Measurements from ENCODE around the gene TJP3.

The TJP3 gene

GRCh38 chr19:3690551-3691371 lies 17.4 kb upstream of the TJP3 start:
- DNase-seq (ENCODE audit: low read depth in 3 of 3, low spot score in 1 of 3) = no peak

GRCh38 chr19:3691372-3691716 lies 16.8 kb upstream of the TJP3 start:
- DNase-seq (ENCODE audit: low read depth in 3 of 3, low spot score in 1 of 3) = no peak

GRCh38 chr19:3691726-3692125 lies 16.5 kb upstream of the TJP3 start:
- DNase-seq (ENCODE audit: low read depth in 3 of 3, low spot score in 1 of 3) = no peak

DNA sequence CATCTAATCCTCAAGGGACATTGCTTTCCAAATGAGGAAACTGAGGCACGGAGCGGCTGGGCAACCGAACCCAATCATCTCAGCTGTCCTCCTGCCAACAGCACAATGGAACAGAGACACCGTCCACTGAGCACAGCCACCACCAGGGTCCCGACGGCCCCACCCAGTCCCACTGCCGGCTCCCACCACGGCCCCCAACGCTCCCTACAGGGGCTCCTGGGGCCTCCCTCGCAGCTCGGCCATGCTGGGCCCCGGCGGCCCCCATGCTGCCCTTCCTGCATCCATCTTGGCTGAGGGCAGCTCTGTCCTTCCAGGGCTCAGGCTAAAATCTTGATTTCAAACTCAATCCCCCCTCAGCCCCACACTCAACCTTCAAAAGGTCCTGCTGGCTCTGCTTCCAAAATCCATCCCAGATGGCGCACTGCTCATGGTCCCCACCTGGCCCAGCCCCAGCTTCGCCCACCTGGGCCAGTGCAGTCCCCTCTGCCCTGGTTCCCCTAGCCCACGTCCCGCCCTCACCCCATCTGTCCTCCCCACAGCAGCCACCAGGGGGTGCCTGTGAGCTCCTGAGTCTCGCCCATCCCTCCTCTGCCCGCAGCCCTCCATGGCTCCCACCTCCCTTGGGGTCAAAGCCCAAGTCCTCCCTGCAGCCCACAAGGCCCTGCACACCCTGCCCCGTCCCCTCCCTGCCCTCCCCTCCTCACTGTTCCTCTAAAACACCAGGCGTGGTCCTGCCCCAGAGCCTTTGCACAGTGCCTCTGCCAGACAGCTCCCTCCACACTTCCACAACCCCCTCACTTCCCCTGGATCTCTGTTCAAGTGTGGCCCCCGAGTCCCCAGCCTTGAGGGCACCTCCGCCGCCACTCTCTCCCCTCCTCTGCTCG lies 15.8 kb upstream of the TJP3 start:
- peak in 1 of 3 donors; percentile 49 for DNase-seq (ENCODE audit: low read depth in 3 of 3, low spot score in 1 of 3)

DNA sequence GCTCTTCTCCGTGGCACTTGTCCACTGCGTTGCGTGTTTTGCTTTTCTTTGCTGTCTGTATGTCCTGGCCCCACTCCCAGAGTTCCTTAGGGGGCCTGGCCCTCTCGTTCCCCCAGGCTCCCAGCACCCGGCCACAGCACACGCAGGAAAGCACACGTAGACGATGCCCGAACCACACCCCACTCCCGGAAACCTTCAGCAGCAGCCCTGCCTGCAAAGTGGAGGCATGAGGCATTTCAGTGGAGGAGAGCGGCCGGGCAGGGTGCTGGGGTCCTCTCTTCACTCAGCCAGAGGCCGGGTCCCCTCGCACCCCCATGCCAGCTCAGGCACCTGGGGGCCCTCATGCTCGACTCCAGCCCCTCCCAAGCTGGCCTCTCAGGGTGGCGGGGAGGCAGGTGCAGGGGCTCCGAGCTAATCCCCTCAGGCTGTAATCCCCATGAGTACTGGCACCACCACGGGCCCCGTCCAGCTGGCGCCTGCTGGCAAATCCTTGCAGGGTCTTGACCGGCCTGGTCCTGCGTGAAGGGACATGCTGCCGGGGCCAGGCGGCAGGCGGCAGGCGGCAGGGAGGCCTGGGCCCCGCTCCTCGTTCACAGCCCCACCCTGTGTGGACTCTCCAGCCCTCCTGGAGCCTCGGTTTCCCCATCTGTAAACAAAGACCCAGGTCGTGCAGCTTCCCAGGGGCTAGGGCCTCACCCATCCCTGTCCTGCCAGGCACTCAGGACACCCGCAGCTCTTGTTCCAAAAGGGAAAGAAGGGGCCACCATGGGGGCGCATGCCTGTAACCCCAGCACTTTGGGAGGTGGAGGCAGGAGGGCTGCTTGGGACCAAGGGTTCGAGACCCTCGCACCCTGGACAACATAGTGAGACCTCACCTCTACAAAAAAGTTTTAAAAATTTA lies 14.9 kb upstream of the TJP3 start:
- DNase-seq (ENCODE audit: low read depth in 3 of 3, low spot score in 1 of 3) = no peak

- no peak for DNase-seq (ENCODE audit: low read depth in 3 of 3, low spot score in 1 of 3)
These were observed 13.6 kb upstream of the TJP3 start for GRCh38 chr19:3694361-3695123.

DNA sequence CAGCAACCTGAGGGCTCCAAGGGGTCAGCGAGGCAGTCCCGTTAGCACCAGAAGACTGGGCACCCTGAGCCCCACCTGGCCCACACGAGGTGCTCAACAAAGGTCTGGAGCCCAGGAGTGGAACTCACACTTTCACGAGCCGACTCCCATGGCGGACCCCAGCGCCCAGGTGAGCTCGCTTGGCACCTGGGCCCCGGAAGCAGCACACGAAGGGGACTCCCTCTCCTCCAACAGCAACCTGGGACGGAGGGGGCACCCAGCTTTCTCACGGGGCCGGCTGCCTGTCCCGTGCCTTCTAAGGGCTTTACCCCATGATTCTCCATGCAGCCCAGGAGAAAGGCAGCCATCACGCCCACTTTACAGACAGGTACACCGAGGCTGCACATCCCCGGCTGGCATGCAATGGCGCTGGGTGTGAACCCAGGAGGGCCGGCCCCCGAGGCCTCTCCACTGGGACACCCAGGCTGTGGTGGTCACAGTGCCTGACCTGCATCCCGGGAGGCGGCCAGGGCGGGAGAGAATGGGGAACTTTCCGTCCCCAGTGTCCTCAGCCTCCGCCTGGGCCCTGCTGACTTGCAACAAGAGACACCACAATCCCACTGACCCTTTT lies 13.0 kb upstream of the TJP3 start:
- DNase-seq (ENCODE audit: low read depth in 3 of 3, low spot score in 1 of 3) = no peak

DNA sequence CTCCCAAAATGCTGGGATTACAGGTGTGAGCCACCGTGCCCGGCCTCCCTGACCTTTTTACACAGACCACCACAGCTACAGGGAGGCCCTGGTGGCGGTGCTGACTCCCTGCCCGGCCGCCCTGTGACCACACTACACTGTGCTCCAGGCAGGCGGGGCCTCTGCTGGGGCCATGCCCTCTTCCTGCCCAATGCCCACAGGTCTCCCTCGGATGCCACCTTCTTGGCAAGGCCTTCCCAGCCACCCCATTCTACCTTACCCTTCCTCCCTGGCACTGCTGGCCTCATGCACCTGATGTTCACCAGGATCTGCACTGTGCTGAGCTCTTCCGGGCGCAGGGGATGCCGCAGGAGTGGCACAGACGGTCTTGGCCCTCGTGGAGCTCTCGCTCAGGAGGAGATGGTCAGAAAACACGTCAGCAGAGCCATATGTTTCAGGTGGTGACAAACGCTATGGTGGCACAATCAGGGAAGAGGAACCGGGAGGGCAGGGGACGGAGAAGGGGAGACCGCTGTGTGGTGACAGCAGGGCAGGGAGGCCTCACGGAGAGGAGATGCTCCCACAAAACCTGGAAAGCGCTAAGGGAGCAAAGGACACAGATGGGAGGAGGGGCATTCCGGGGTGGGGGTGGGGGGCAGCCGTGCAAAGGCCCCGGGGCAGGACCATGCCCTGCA lies 12.1 kb upstream of the TJP3 start:
- no peak for DNase-seq (ENCODE audit: low read depth in 3 of 3, low spot score in 1 of 3)

DNA sequence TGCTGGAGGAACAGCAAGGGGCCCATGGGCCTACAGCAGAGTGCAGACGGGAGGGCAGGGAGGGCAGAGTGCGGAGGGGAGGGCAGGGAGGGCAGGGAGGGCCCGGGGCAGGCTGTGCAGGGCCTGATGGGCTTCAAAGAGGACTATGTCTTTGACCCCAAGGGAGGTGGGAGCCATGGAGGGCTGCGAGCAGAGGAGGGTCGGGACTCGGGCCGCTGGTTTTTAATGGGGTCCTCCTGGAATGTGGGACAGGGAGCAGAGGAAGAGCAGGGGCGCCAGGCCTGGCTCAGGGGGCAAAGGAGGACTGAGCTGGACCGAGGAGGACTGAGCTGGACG lies 11.6 kb upstream of the TJP3 start:
- DNase-seq (ENCODE audit: low read depth in 3 of 3, low spot score in 1 of 3) = no peak

GRCh38 chr19:3697094-3697493 lies 11.1 kb upstream of the TJP3 start:
- DNase-seq (ENCODE audit: low read depth in 3 of 3, low spot score in 1 of 3) = no peak

- DNase-seq (ENCODE audit: low read depth in 3 of 3, low spot score in 1 of 3) = no peak
These were observed 10.4 kb upstream of the TJP3 start for GRCh38 chr19:3697671-3698385.

DNA sequence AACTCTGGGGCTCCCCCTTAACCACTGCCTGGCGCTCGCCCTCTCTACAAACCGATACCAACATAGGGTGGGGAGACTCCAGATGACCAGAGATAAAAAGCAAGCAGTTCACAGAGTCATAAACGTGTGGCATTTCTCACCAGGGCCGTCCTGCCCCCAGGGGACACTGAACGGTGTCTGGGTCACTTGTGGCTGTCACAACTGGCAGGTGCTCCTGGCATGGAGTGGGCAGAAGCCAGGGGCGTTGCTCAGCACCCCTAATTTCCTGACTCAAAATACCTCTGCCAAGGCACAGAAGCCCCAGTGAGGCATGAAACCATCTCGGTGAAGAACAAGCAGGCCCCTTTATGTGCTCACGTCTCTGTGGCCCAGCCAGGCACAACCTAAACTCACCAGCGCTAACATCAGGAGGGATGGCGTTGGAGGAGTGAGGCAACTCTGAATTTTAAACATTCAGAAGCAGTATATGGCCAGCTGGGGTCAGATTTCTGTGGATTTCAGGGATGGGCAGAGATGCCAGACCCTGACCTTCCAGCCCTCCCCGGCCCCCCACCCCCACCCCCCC lies 9.7 kb upstream of the TJP3 start:
- DNase-seq (ENCODE audit: low read depth in 3 of 3, low spot score in 1 of 3) = no peak

DNA sequence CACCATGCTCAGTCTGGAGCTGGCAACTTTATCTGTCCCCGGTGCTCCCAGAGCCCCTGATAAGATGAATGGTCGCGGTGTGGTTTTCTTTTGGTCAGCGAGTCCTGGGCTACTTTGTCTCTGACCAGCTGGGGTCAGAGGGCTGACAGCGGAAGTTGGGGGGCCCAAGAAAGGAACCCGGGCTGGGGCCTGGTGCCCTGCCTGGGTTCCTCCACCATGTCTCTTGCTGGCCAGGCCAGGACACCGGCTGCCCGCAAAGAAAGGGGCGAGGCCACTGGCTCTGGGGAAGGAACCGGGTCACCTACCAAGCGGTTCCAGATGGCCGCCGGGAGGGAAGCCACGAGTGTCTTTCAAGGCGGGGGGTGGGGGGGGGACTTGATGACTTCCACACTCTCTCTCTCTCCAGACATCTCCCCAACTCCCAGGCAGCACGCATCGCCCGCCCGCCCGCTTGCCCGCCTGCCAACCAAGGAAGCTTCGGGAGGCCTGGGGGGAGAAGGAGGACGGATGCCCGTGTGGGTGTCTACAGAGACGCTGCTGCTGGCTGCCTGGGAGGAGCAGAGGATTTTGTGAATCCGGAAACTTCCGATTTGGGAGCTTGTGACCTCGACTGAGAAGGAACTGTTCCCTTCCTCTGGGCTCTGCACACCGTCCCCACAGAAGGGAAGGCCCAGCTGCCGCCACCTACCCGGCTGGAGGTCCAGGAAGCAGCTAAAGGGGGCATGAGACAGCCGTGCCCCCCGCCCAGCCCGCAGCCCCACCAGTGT lies 9.0 kb upstream of the TJP3 start:
- no peak for DNase-seq (ENCODE audit: low read depth in 3 of 3, low spot score in 1 of 3)

DNA sequence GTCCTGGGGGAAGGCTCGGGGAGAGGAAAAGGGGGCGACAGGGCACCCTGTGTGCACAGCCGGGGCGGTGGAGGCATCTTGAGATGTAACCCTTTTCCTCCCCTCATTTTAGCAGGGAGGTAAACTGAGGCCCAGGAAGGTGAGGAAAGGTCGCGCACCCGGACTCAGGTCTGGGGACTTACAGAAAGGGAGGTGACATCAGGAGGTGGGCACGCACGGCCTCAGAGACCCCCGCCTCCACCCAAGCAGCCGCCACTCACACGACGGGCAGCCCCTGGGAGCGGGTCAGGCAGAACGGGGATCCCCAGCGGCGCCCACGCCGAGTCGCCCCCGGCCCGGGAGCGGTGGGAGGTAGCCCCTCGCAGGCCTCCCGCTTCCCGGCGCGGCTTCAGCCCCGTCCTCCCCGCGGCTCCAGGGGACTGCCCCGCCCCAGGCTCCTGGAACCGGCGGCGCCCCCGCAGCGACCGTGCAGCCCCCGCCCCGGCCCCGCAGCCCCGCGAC lies 8.4 kb upstream of the TJP3 start:
- no peak for DNase-seq (ENCODE audit: low read depth in 3 of 3, low spot score in 1 of 3)

DNA sequence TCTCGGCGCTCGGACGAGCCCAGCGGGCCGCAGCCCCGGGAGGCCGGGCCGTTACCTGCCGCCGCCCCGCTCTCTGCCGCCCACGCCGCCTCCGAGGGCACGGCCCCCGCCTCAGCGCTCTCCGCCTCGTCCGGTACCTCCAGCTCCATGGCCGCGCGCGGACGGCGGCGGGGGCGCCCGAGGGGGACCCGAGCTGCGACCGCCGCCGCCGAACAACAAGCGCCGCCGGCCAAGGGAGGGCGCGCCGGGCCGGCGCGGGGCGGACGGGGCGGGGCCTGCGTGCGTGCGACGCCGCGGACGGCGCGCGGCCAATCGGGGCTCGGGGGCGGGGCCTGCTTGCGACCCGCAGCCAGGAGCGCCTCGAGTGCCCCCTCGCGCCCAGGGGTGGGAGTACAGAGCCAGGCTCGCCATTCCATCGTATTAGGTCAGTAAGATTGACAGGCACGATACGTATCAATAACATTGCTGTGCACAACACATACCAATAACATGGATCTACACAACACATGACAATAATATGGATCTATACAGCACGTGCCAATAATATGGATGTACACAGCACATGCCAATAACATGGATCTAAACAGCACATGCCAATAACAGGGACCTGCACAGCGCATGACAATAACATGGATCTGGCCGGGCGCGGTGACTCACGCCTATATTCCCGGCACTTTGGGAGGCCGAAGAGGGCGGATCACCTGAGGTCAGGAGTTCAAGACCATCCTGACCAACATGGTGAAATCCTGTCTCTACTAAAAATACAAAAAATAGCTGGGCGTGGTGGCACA lies 7.7 kb upstream of the TJP3 start, which contains the start of gene PIP5K1C:
TSS of gene PIP5K1C (minus strand) at position 227 of the 791 bp plus-strand sequence. CDS start at position 149, 78 bp downstream.
- DNase-seq (ENCODE audit: low read depth in 3 of 3, low spot score in 1 of 3) = peak; percentile 79 to 95 (median 88)

DNA sequence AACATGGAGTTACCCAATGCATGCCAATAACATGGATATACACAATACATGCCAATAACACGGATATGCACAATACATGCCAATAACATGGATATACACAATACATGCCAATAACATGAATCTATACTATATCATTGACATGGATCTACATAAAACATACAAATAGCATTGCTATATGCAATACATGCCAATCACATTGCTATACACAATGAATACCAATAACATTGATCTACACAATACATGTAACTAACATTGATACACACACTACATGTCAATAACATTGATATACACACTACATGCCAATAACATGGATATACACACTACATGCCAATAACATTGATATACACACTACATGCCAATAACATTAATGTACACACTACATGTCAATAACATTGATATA lies 7.0 kb upstream of the TJP3 start:
- DNase-seq (ENCODE audit: low read depth in 3 of 3, low spot score in 1 of 3) = no peak

DNA sequence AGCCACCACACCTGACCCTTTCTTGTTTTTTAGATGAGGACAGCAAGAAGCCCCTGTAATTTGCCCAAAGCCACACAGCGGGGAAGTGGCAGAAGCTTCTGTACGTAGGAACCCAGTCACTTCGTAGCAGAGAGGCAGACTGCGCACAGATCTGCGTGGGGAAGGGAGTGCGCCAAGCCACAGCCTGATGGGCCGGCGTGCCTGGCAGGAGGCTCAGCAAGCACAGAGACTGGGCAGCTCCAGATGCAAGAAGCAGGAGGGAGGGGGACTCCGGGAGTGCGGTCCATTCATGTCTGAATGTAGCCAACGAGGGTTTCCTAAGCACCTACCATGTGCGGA lies 347 bp upstream of the TJP3 start:
- no peak for DNase-seq (ENCODE audit: low read depth in 3 of 3, low spot score in 1 of 3)

Data from stimulated activated CD4-positive, alpha-beta T cell treated with anti-CD3 and anti-CD28 coated beads, TNF-alpha, amount 100 ng/mL, for 1 hour (primary cell).